NCI-H345 (cell line): ENCODE data around the gene CACNA1F.
"Not testable (repeated sequence)": the region's sequence is repeated elsewhere in the genome, so short reads cannot be mapped to it uniquely, and the experiment has no call there.

ENCODE experiments used
- DNase-seq: peaks from one replicate; lab custom pipeline; 2025; lab: John Stamatoyannopoulos, UW

Gene CACNA1F

GRCh38 chrX:49175435-49176274 is 57.5 kb downstream of the CACNA1F start:
- no peak for DNase-seq

GRCh38 chrX:49174723-49175122 is 58.4 kb downstream of the CACNA1F start:
- no peak for DNase-seq

- not testable (repeated sequence) for DNase-seq
Measured at GRCh38 chrX:49173544-49173943, 59.6 kb downstream of the CACNA1F start.

GRCh38 chrX:49172280-49172780 is 60.8 kb downstream of the CACNA1F start:
- peak; percentile 79 for DNase-seq

GRCh38 chrX:49171752-49172279 is 61.3 kb downstream of the CACNA1F start, which contains the start of gene PLP2:
Gene PLP2, plus strand, starts transcription at chrX:49171898. Its CDS starts 103 bp downstream, at chrX:49172001.
- peak; percentile 52 for DNase-seq

- no peak for DNase-seq
Measured at GRCh38 chrX:49167740-49168108, 65.4 kb downstream of the CACNA1F start.

- no peak for DNase-seq
Measured at GRCh38 chrX:49166914-49167739, 66.0 kb downstream of the CACNA1F start.

GRCh38 chrX:49165901-49166881 is 66.9 kb downstream of the CACNA1F start:
- DNase-seq = no peak

- no peak for DNase-seq
Measured at GRCh38 chrX:49164589-49165360, 68.4 kb downstream of the CACNA1F start.

GRCh38 chrX:49163555-49164419 is 69.4 kb downstream of the CACNA1F start:
- peak; percentile 83 for DNase-seq

GRCh38 chrX:49162620-49163019 is 70.5 kb downstream of the CACNA1F start, which contains the start of gene MAGIX:
Gene MAGIX, plus strand, starts transcription at chrX:49162758. Its CDS starts 132 bp downstream, at chrX:49162890.
- no peak for DNase-seq

- DNase-seq = no peak
Measured at GRCh38 chrX:49161632-49162031, 71.5 kb downstream of the CACNA1F start.

- DNase-seq = no peak
Measured at GRCh38 chrX:49160908-49161307, 72.2 kb downstream of the CACNA1F start.

- DNase-seq = no peak
Measured at GRCh38 chrX:49157194-49157593, 75.9 kb downstream of the CACNA1F start.

- DNase-seq = peak; percentile 87
Measured at GRCh38 chrX:49155900-49156837, 77.0 kb downstream of the CACNA1F start.

GRCh38 chrX:49155243-49155899 is 77.8 kb downstream of the CACNA1F start:
- peak; percentile 34 for DNase-seq
